GM12878 (cell line): ENCODE measurements around the gene S100A9. TPM values are rescaled to one million over a fixed set of nuclear protein-coding genes. Genes with fewer than 3 reads are reported as not detected.

Experiments used
- ATAC-seq: fragments of 200-7000 bp; cut with Tn5 transposase; 3 replicates; pipeline ENCODE4 v1.9.1; 2020; ENCODE audit warnings: mild to moderate bottlenecking, moderate library complexity
- BruUV-seq: library from RNA; stranded (reverse); fragments of 400-500 nt; replicated peaks from 2 replicates; lab custom pipeline; 2021; lab: Mats Ljungman, UMichigan
- CTCF ChIA-PET: fragments of 300-600 bp; sonication (Branson Sonifier 250); formaldehyde crosslinking; extraction: SDS; loops from one replicate; lab custom pipeline; 2021; ENCODE audit warnings: inconsistent platforms; lab: Yijun Ruan, JAX
- POLR2A ChIA-PET: fragments of 350-600 bp; formaldehyde crosslinking; extraction: SDS; loops from one replicate; lab custom pipeline; 2021; ENCODE audit warnings: inconsistent platforms; lab: Charles Lee
- RAD21 ChIA-PET: fragments of 300-600 bp; sonication (Branson Sonifier 250); formaldehyde crosslinking; loops from one replicate; lab custom pipeline; 2023; ENCODE audit warnings: antibody characterized with exemption; ENCODE audit not compliant: unreplicated experiment; lab: Charles Lee
- SMC1A ChIA-PET: fragments of 300-600 bp; sonication (Branson Sonifier 250); formaldehyde crosslinking; loops from one replicate; lab custom pipeline; 2023; ENCODE audit not compliant: unreplicated experiment, uncharacterized antibody; lab: Charles Lee
- DNase-seq: peaks from one replicate; pipeline ENCODE4 v3.0.0-alpha.2; 2011; ENCODE audit warnings: low read depth, low spot score
- FAIRE-seq: peaks from 3 replicates; lab custom pipeline; 2011; peaks lifted over from hg19 to GRCh38; lab: Jason Lieb, UNC
- H2AFZ ChIP-seq: 2 replicates; pipeline ENCODE4 v1.6.0; 2011; ENCODE audit warnings: low read depth, low read length, control low read depth; ENCODE audit not compliant: control insufficient read depth
- H3K27ac ChIP-seq: 2 replicates; pipeline ENCODE4 v1.5.1; 2011; ENCODE audit warnings: control low read depth; ENCODE audit not compliant: control insufficient read depth, insufficient read depth
- H3K27me3 ChIP-seq, 2 experiments: replicated peaks in 1 of 2; 2 replicates each; pipeline versions ENCODE4 v1.6.0 to v1.6.1; 2011; ENCODE audit warnings: low read length in 1 of 2; ENCODE audit not compliant: control insufficient read depth in 2 of 2, insufficient read depth in 2 of 2
- H3K36me3 ChIP-seq, 2 experiments: 2 replicates each; pipeline ENCODE4 v1.5.1; 2011; ENCODE audit warnings: low read length in 1 of 2; ENCODE audit not compliant: control insufficient read depth in 2 of 2, insufficient read depth in 2 of 2
- H3K4me1 ChIP-seq: 2 replicates; pipeline ENCODE4 v1.6.1; 2011; ENCODE audit warnings: mild to moderate bottlenecking, low read length, moderate library complexity, mixed read lengths; ENCODE audit not compliant: control insufficient read depth, insufficient read depth
- H3K4me2 ChIP-seq: 2 replicates; pipeline ENCODE4 v1.6.0; 2011; ENCODE audit warnings: control low read depth; ENCODE audit not compliant: control insufficient read depth, insufficient read depth
- H3K4me3 ChIP-seq: fragments of 200-600 bp; sonication (generic); 2 replicates; pipeline ENCODE4 v1.5.1; 2016
- H3K79me2 ChIP-seq: 2 replicates; pipeline ENCODE4 v1.6.0; 2011; ENCODE audit warnings: low read length; ENCODE audit not compliant: control insufficient read depth, insufficient read depth
- H3K9ac ChIP-seq: 2 replicates; pipeline ENCODE4 v1.8.0; 2011; ENCODE audit warnings: low read length, control low read depth, mixed read lengths; ENCODE audit not compliant: control insufficient read depth, insufficient read depth
- H3K9me3 ChIP-seq: replicated peaks from 3 replicates; pipeline ENCODE4 v1.5.1; 2011; ENCODE audit warnings: mild to moderate bottlenecking, low read length; ENCODE audit not compliant: control insufficient read depth, insufficient read depth
- H4K20me1 ChIP-seq: 2 replicates; pipeline ENCODE4 v1.6.0; 2011; ENCODE audit not compliant: control insufficient read depth, insufficient read depth
- BCLAF1 ChIP-seq: fragments of 450-650 bp; IDR thresholded peaks from 2 replicates; pipeline ENCODE4 v1.6.1; 2017; ENCODE audit warnings: antibody characterized with exemption, mild to moderate bottlenecking, moderate library complexity
- GABPA ChIP-seq: IDR thresholded peaks from 2 replicates; pipeline ENCODE4 v1.6.1; 2014; ENCODE audit warnings: antibody characterized with exemption, low read depth, mild to moderate bottlenecking, inconsistent platforms
- NFIC ChIP-seq: IDR thresholded peaks from 2 replicates; pipeline ENCODE4 v1.6.1; 2012; ENCODE audit warnings: low read depth, mild to moderate bottlenecking, inconsistent platforms, low read length, moderate library complexity
- PAX5 ChIP-seq: IDR thresholded peaks from 2 replicates; pipeline ENCODE4 v1.6.1; 2011; ENCODE audit warnings: low read depth, low read length, borderline replicate concordance
- SIN3A ChIP-seq: IDR thresholded peaks from 2 replicates; pipeline ENCODE4 v1.6.1; 2012; ENCODE audit warnings: low read depth, low read length, improper control_type of control experiment
- SIX5 ChIP-seq: IDR thresholded peaks from 2 replicates; pipeline ENCODE4 v1.6.1; 2011; ENCODE audit warnings: mild to moderate bottlenecking, low read depth, low read length, moderate library complexity; ENCODE audit not compliant: severe bottlenecking
- SP1 ChIP-seq: IDR thresholded peaks from one replicate; pipeline ENCODE4 v1.6.1; 2011; ENCODE audit warnings: low read depth, low read length
- SRF ChIP-seq, 2 experiments: IDR thresholded peaks; 2 replicates each; pipeline ENCODE4 v1.6.1; 2011; ENCODE audit warnings: low read depth in 2 of 2, low read length in 2 of 2, mild to moderate bottlenecking in 1 of 2, moderate library complexity in 1 of 2
- SUPT20H ChIP-seq: IDR thresholded peaks from 2 replicates; pipeline ENCODE4 v1.6.1; 2011; ENCODE audit warnings: low read depth, mild to moderate bottlenecking, low read length, moderate library complexity, borderline replicate concordance; ENCODE audit not compliant: control insufficient read depth
- TCF3 ChIP-seq: IDR thresholded peaks from 2 replicates; pipeline ENCODE4 v1.6.1; 2012; ENCODE audit warnings: low read depth, mild to moderate bottlenecking, low read length, borderline replicate concordance; ENCODE audit not compliant: insufficient read depth
- YBX1 ChIP-seq: fragments of 450-650 bp; IDR thresholded peaks from 2 replicates; pipeline ENCODE4 v1.6.1; 2016; ENCODE audit warnings: antibody characterized with exemption
- WGBS: methylation state at CpG from one replicate; pipeline ENCODE4 v1.1.6; 2016; ENCODE audit warnings: low lambda C conversion rate; ENCODE audit not compliant: insufficient replicate concordance, insufficient coverage; ENCODE audit errors: missing lambda C conversion rate; 5-methylcytosine and 5-hydroxymethylcytosine counted together
- in situ Hi-C: fragments of 300-500 bp; cut with MboI; formaldehyde crosslinking; loops from 9 replicates; pipeline ENCODE4 v1.14.3; 2018; ENCODE audit warnings: mixed read lengths
- intact Hi-C: fragments of 100-400 bp; cut with micrococcal nuclease; formaldehyde crosslinking; loops from one replicate; pipeline ENCODE4 v1.14.2; 2022; ENCODE audit not compliant: unreplicated experiment
- polyA plus RNA-seq, 11 experiments: library from polyadenylated mRNA; depleted of rRNA in 4 of 11; unstranded in 6 of 11; stranded (reverse) in 5 of 11; fragments of >200 nt; fragmentation: Nextera tagmentation in 4 of 11; fragmentation: Illumina TruSeq in 1 of 11; extraction: Ambion mirVana in 4 of 11; extraction: Trizol in 1 of 11; gene quantifications; 1 replicate in 1 of 11; 2 replicates in 10 of 11; pipeline versions ENCODE4 v1.2.1 to v1.2.3, GENCODE V29; 2011 to 2016; ENCODE audit warnings: inconsistent platforms in 2 of 11, missing spikeins in 2 of 11, low read depth in 1 of 11
- total RNA-seq, 4 experiments: library from RNA; depleted of rRNA in 3 of 4; stranded (reverse); fragments of >200 nt in 3 of 4; fragmentation: Illumina TruSeq in 1 of 4; extraction: Trizol in 1 of 4; gene quantifications; 2 replicates each; pipeline versions ENCODE4 v1.2.1 to v1.2.3, GENCODE V29; 2013 to 2021
- TF ChIP-seq, protein P1 (sequence below): IDR thresholded peaks from 2 replicates; pipeline ENCODE4 v1.6.1; 2012; ENCODE audit warnings: improper control_type of control experiment, low read depth, low read length; ENCODE audit not compliant: insufficient replicate concordance

The S100A9 gene
- total and polyA plus RNA-seq, 10 of the 15 experiments (the other 5 are each of a cell fraction or from before 2014, with no cell fraction given), result 0.22 to 1.7 (median 0.49) TPM; not detected in 3

- ChIA-PET SMC1A (interaction anchor here (1.9 kb wide), 1 partner anchor 11 kb away, joined by 5 read pairs; no protein-coding TSS in a partner anchor), POLR2A (no interaction called here), RAD21 (no interaction called here), CTCF (interaction anchor here (1.8 kb wide), 1 partner anchor 52 kb away, joined by 3 read pairs; no protein-coding TSS in a partner anchor)
- H3K79me2 ChIP-seq, result no peaks in the 10 kb centered on the region
- no peaks in the 10 kb centered on the region for H3K36me3 ChIP-seq
- H4K20me1 ChIP-seq, result no peaks in the 10 kb centered on the region
- BruUV-seq, result no TSS peak
- no peak for DNase-seq
- 0% methylated on average over 3 of the region's 3 CpGs for WGBS
- no peak overlapping the region for H3K9ac ChIP-seq
- no peak for ATAC-seq
- in situ Hi-C loops (no loop called here), intact Hi-C loops (no loop called here)
- FAIRE-seq, result no peak
- H3K4me2 ChIP-seq, result no peak overlapping the region
- H3K4me3 ChIP-seq, result no peak overlapping the region
- no peak overlapping the region for H3K27ac ChIP-seq
- no peaks in the 10 kb centered on the region for H3K27me3 ChIP-seq
- H2AFZ ChIP-seq, result no peak overlapping the region
- TF ChIP-seq SIX5 (no peak), SUPT20H (no peak), YBX1 (no peak), NFIC (no peak), PAX5 (no peak), SIN3A (no peak), SRF (IDR thresholded peaks at IDR 0.05; ENCODE audit: low read depth in 2 of 2, low read length in 2 of 2) (no peak), TCF3 (no peak), BCLAF1 (no peak), SP1 (no peak), GABPA (no peak)
- TF ChIP-seq, protein P1, sequence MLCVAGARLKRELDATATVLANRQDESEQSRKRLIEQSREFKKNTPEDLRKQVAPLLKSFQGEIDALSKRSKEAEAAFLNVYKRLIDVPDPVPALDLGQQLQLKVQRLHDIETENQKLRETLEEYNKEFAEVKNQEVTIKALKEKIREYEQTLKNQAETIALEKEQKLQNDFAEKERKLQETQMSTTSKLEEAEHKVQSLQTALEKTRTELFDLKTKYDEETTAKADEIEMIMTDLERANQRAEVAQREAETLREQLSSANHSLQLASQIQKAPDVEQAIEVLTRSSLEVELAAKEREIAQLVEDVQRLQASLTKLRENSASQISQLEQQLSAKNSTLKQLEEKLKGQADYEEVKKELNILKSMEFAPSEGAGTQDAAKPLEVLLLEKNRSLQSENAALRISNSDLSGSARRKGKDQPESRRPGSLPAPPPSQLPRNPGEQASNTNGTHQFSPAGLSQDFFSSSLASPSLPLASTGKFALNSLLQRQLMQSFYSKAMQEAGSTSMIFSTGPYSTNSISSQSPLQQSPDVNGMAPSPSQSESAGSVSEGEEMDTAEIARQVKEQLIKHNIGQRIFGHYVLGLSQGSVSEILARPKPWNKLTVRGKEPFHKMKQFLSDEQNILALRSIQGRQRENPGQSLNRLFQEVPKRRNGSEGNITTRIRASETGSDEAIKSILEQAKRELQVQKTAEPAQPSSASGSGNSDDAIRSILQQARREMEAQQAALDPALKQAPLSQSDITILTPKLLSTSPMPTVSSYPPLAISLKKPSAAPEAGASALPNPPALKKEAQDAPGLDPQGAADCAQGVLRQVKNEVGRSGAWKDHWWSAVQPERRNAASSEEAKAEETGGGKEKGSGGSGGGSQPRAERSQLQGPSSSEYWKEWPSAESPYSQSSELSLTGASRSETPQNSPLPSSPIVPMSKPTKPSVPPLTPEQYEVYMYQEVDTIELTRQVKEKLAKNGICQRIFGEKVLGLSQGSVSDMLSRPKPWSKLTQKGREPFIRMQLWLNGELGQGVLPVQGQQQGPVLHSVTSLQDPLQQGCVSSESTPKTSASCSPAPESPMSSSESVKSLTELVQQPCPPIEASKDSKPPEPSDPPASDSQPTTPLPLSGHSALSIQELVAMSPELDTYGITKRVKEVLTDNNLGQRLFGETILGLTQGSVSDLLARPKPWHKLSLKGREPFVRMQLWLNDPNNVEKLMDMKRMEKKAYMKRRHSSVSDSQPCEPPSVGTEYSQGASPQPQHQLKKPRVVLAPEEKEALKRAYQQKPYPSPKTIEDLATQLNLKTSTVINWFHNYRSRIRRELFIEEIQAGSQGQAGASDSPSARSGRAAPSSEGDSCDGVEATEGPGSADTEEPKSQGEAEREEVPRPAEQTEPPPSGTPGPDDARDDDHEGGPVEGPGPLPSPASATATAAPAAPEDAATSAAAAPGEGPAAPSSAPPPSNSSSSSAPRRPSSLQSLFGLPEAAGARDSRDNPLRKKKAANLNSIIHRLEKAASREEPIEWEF, result no peak
- TF ChIP-seq, all 136 proteins: peak for 0
- H3K9me3 ChIP-seq, result no peaks in the 10 kb centered on the region
- H3K4me1 ChIP-seq, result no peaks in the 10 kb centered on the region
Measured at GRCh38 chr1:153363641-153364040, 6.0 kb downstream of the S100A9 start.
